ENCODE results near the gene CNOT10.
"Not testable (repeated sequence)": the region's sequence is repeated elsewhere in the genome, so short reads cannot be mapped to it uniquely, and the experiment has no call there.

DNA sequence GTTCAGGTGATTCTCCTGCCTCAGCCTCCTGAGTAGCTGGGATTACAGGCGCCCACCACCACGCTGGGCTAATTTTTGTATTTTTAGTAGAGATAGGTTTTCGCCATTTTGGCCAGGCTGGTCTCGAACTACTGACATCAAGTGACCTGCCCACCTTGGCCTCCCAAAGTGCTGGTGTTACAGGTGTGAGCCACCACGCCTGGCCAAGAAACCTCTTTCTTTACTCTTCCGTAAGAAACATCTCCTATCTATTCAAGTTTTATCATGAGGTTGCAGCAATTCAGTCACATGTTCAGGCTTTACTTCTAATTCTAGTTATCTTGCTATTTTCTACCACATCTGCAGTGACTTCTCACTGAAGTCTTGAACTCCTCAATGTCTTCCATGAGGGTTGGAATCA is 15.8 kb upstream of the CNOT10 start:
- TF ChIP-seq EZH2 (IDR thresholded peaks at IDR 0.05; ENCODE audit: borderline replicate concordance, insufficient read depth, low read depth, low read length, poor library complexity, severe bottlenecking): not testable (repeated sequence)
- TF ChIP-seq, protein P1, sequence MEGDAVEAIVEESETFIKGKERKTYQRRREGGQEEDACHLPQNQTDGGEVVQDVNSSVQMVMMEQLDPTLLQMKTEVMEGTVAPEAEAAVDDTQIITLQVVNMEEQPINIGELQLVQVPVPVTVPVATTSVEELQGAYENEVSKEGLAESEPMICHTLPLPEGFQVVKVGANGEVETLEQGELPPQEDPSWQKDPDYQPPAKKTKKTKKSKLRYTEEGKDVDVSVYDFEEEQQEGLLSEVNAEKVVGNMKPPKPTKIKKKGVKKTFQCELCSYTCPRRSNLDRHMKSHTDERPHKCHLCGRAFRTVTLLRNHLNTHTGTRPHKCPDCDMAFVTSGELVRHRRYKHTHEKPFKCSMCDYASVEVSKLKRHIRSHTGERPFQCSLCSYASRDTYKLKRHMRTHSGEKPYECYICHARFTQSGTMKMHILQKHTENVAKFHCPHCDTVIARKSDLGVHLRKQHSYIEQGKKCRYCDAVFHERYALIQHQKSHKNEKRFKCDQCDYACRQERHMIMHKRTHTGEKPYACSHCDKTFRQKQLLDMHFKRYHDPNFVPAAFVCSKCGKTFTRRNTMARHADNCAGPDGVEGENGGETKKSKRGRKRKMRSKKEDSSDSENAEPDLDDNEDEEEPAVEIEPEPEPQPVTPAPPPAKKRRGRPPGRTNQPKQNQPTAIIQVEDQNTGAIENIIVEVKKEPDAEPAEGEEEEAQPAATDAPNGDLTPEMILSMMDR (IDR thresholded peaks at IDR 0.05): not testable (repeated sequence)

Measured in B cell (primary cell).